Right lobe of liver (tissue), 6 donors: Measurements from ENCODE around the gene UBE2E2. TPM values are rescaled to one million over a fixed set of nuclear protein-coding genes. Genes with fewer than 3 reads are reported as not detected.

Experiments used
- ATAC-seq, 4 donors: fragments of 200-7000 bp; cut with Tn5 transposase; one replicate each; pipeline ENCODE4 v1.9.1; 2020; ENCODE audit warnings: mild to moderate bottlenecking in 4 of 4, moderate library complexity in 4 of 4
- DNase-seq, 3 donors: peaks; one replicate each; pipeline ENCODE4 v3.0.0-alpha.2; 2020
- H3K27ac ChIP-seq, 3 donors: fragments of 200-600 bp; one replicate each; pipeline ENCODE4 v1.8.0; 2022
- H3K27me3 ChIP-seq, 2 donors: fragments of 200-600 bp; one replicate each; pipeline ENCODE4 v1.8.0; 2022
- H3K36me3 ChIP-seq, 4 donors: fragments of 200-600 bp; sonication (generic) in 1 of 4; one replicate each; pipeline versions ENCODE4 v1.5.1 to v1.8.0; 2017 to 2022; ENCODE audit warnings: control low read depth in 1 of 4
- H3K4me1 ChIP-seq, 4 donors: fragments of 200-600 bp; sonication (generic) in 1 of 4; one replicate each; pipeline versions ENCODE4 v1.5.1 to v1.8.0; 2017 to 2022; ENCODE audit warnings: control low read depth in 1 of 4
- H3K4me3 ChIP-seq, 3 donors: fragments of 200-600 bp; one replicate each; pipeline ENCODE4 v1.8.0; 2022
- H3K9me3 ChIP-seq, 4 donors: fragments of 200-600 bp; sonication (generic) in 1 of 4; one replicate each; pipeline versions ENCODE4 v1.5.1 to v1.8.0; 2017 to 2022; ENCODE audit warnings: control low read depth in 1 of 4
- CTCF ChIP-seq, 4 donors: fragments of 200-600 bp in 3 of 4; fragments of 450-650 bp in 1 of 4; IDR thresholded peaks; one replicate each; pipeline versions ENCODE4 v1.5.1 to v1.8.0; 2016 to 2022; ENCODE audit warnings: antibody characterized with exemption in 4 of 4, mild to moderate bottlenecking in 2 of 4
- POLR2A ChIP-seq: fragments of 450-650 bp; IDR thresholded peaks from one replicate; pipeline ENCODE4 v1.6.1; 2017; ENCODE audit warnings: antibody characterized with exemption, mild to moderate bottlenecking
- WGBS: methylation state at CpG from one replicate; pipeline ENCODE4 v1.1.6; 2018; ENCODE audit warnings: low coverage, low lambda C conversion rate; ENCODE audit not compliant: insufficient coverage; ENCODE audit errors: missing lambda C conversion rate; 5-methylcytosine and 5-hydroxymethylcytosine counted together
- intact Hi-C, 2 donors: fragments of 100-400 bp; cut with DNase I; formaldehyde crosslinking; loops; one replicate each; pipeline versions ENCODE4 v1.11.2 to v1.14.1; 2022
- total RNA-seq, 6 experiments: library from RNA; depleted of rRNA in 2 of 6; stranded (reverse); fragments of >200 nt in 2 of 6; fragmentation: NEBNext Ultra II Directional in 3 of 6; extraction: Animal tissue kit (Norgen Biotek cat#: 25700) in 3 of 6; gene quantifications; one replicate each; pipeline versions ENCODE4 v1.1.0 to v1.2.4, GENCODE V29; 2016 to 2023
- donor health status: DM: no; HTN: yes; CAD: no.
- donor health status: DM: no; HTN: no; CAD: no.
- donor health status: DM: no; HTN: no; CAD: no.
- donor health status: DM: no; HTN: yes; CAD: no.
- donor health status: DM: no; HTN: yes; CAD: no.

Gene UBE2E2
- total RNA-seq, 6 experiments from 2014 or later, result 17.2 to 29.1 (median 18.1) TPM

- WGBS, result 45% methylated on average over 2 of the region's 2 CpGs
- H3K4me3 ChIP-seq, result no peak overlapping the region
- H3K9me3 ChIP-seq, result no peaks in the 10 kb centered on the region
- H3K4me1 ChIP-seq, result no peaks in the 10 kb centered on the region
- DNase-seq, result no peak
- intact Hi-C loops, result no loop called here
- no peak for ATAC-seq
- H3K36me3 ChIP-seq, result no peaks in the 10 kb centered on the region
- TF ChIP-seq CTCF (IDR thresholded peaks at IDR 0.05) (no peak), POLR2A (no peak)
- no peaks in the 10 kb centered on the region for H3K27me3 ChIP-seq
- no peak overlapping the region for H3K27ac ChIP-seq
Measured at GRCh38 chr3:23185861-23186260, 17.3 kb upstream of the UBE2E2 start.

GRCh38 chr3:23189187-23189586 is 13.9 kb upstream of the UBE2E2 start:
- no peak overlapping the region for H3K4me3 ChIP-seq
- no peaks in the 10 kb centered on the region for H3K9me3 ChIP-seq
- DNase-seq (no peak), ATAC-seq (no peak)
- no peak for TF ChIP-seq CTCF (IDR thresholded peaks at IDR 0.05)
- no peak for TF ChIP-seq POLR2A
- H3K36me3 ChIP-seq, result no peaks in the 10 kb centered on the region
- 40% methylated on average over 1 of the region's 1 CpG for WGBS
- no peaks in the 10 kb centered on the region for H3K4me1 ChIP-seq
- H3K27me3 ChIP-seq, result no peaks in the 10 kb centered on the region
- no peak overlapping the region for H3K27ac ChIP-seq
- intact Hi-C loops, result no loop called here

- Histone ChIP-seq H3K27me3 (no peaks in the 10 kb centered on the region), H3K36me3 (no peaks in the 10 kb centered on the region), H3K27ac (no peak overlapping the region), H3K4me3 (no peak overlapping the region), H3K4me1 (no peaks in the 10 kb centered on the region), H3K9me3 (no peaks in the 10 kb centered on the region)
- TF ChIP-seq CTCF (IDR thresholded peaks at IDR 0.05), result no peak
- TF ChIP-seq POLR2A, result no peak
- DNase-seq (no peak), ATAC-seq (no peak)
- WGBS, result 53% methylated on average over 2 of the region's 2 CpGs
- intact Hi-C loops, result no loop called here
Measured at GRCh38 chr3:23192816-23193215, 10.3 kb upstream of the UBE2E2 start.

- DNase-seq (no peak), ATAC-seq (no peak)
- no peak overlapping the region for H3K4me3 ChIP-seq
- no peaks in the 10 kb centered on the region for H3K4me1 ChIP-seq
- TF ChIP-seq POLR2A (no peak), CTCF (IDR thresholded peaks at IDR 0.05) (no peak)
- no peaks in the 10 kb centered on the region for H3K27me3 ChIP-seq
- H3K36me3 ChIP-seq, result no peaks in the 10 kb centered on the region
- no peak overlapping the region for H3K27ac ChIP-seq
- 88% methylated on average over 3 of the region's 3 CpGs for WGBS
- no peaks in the 10 kb centered on the region for H3K9me3 ChIP-seq
- intact Hi-C loops, result no loop called here
Measured at GRCh38 chr3:23193831-23194230, 9.3 kb upstream of the UBE2E2 start.

GRCh38 chr3:23198801-23199200 is 4.3 kb upstream of the UBE2E2 start:
- DNase-seq (no peak), ATAC-seq (no peak)
- intact Hi-C loops, result no loop called here
- H3K27me3 ChIP-seq, result no peaks in the 10 kb centered on the region
- no peaks in the 10 kb centered on the region for H3K36me3 ChIP-seq
- WGBS, result 61% methylated on average over 4 of the region's 4 CpGs
- H3K9me3 ChIP-seq, result no peaks in the 10 kb centered on the region
- TF ChIP-seq POLR2A (no peak), CTCF (IDR thresholded peaks at IDR 0.05) (no peak)
- no peak overlapping the region for H3K4me3 ChIP-seq
- no peaks in the 10 kb centered on the region for H3K4me1 ChIP-seq
- H3K27ac ChIP-seq, result no peak overlapping the region
